NCI-H146 treated with DMSO at 0.1 percent for 48 hours (cell line): ENCODE measurements around the gene GLRX5.

Experiments used
- DNase-seq: peaks from one replicate; lab custom pipeline; 2025; ENCODE audit not compliant: unreplicated experiment; lab: John Stamatoyannopoulos, UW

Gene GLRX5

GRCh38 chr14:95515596-95516552, 19.0 kb upstream of the GLRX5 start:
- DNase-seq: peak; percentile 1

- no peak for DNase-seq
These were observed 18.2 kb upstream of the GLRX5 start, which contains the start of gene SYNE3 for GRCh38 chr14:95516554-95517181. TSS of gene SYNE3 (minus strand) at chr14:95516650. CDS start at chr14:95475821, 40,829 bp downstream.

- DNase-seq: peak; percentile 28
These were observed 16.7 kb upstream of the GLRX5 start for GRCh38 chr14:95518045-95518751.

- DNase-seq: no peak
These were observed 15.2 kb upstream of the GLRX5 start for GRCh38 chr14:95519699-95520098.

GRCh38 chr14:95520346-95520745, 14.5 kb upstream of the GLRX5 start:
- no peak for DNase-seq

DNA sequence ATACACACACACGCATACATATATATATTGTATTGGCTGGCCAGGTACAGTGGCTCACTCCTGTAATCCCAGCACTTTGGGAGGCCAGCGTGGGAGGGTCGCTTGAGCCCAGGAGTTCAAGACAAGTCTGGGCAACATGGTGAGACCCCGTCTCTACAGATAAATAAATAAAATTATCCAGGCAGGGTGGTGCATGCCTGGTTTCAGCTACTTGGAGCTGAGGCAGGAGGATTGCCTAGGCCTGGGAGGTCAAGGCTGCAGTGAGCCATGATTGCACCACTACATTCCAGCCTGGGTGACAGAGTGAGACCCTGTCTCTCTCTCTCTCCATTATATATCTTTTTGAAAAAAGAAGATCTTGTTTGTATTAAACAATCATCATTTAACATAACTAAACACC, 13.8 kb upstream of the GLRX5 start:
- DNase-seq: no peak

GRCh38 chr14:95522116-95522515, 12.7 kb upstream of the GLRX5 start:
- no peak for DNase-seq

DNA sequence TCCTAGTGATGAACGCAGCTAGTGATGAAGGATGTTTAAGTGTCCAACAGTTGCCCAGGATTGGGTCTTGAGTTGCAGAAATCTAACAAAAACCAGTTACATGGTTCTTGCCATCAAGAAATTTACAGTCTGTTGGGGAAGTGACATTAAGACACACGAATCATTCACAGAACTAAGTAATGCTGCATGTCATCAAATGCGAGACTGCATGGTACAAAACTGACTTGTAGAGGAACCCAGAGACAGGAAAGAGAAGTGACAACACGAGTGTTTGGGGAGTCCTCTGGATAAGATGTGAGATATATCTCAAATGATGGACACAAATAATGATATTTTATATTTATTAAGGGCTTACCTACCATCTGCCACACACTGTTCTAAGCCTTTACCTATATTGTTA, 12.3 kb upstream of the GLRX5 start:
- DNase-seq: no peak

DNA sequence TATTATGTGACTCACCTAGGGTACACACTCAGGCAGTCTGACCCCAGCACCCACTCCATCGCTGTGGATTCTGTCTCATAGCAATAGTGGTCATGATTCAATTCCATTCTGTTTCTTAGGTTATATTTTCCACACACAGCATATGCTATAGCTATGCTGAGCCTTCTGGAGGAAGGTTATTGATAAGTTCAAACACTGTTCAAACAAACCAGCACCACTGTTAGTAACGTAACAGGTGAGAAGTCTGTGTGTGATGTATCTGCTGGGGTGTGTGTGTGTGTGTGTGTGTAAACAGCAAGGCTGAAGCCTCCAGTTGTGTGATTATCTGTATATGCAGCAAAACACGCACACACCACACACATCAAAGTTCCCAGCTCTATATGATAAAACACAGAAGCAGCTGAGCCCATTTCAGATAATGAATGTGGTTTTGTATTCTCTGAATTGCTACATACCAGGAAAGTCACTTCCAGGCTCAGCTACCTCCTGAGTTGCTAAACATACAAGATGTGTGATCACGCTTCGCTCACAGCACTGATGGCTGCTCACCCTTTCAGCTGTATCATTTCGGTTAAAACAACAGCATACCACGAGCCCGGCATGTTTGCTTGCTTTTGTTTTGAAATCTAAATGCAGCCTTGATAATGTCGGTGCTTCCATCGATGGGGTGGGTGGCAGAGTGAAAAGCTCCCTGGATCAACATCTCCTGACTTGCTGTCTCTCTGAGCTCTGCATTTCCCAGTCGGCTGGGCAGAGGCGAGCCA, 11.6 kb upstream of the GLRX5 start:
- DNase-seq: no peak

DNA sequence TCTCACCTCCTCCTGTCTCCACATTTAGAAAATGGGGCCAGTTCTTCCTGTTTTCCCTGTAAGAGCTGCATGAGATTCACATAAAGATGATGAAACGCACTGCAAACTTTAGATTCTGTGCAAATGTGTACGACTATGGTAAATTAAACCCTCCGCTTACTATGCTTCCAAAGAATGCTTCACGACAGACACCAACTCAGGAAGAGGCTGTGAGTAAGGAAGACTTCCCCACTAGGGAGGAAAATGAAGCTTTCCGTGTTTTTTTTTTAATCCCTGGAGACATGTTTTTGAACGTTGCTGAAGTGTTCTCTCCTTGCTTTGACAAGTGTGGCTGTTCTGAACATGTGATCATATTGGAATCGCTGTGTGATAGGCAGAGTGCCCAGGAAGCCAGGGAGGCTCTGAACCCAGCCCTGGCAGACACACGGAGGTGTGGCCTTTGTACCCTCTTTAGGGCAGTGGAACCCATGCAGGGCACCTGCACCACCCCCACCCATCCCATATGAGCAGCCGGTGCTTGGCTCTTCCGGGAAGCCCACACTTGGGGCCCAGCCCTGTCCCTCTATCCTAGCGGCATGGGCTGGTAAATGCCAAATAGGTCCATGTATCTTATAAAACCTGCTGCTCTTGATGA, 10.9 kb upstream of the GLRX5 start:
- no peak for DNase-seq

GRCh38 chr14:95524706-95525512, 9.9 kb upstream of the GLRX5 start:
- no peak for DNase-seq

- DNase-seq: no peak
These were observed 8.9 kb upstream of the GLRX5 start for GRCh38 chr14:95525999-95526398.

- DNase-seq: no peak
These were observed 8.1 kb upstream of the GLRX5 start for GRCh38 chr14:95526483-95527386.

GRCh38 chr14:95527387-95528002, 7.4 kb upstream of the GLRX5 start:
- peak; percentile 17 for DNase-seq

DNA sequence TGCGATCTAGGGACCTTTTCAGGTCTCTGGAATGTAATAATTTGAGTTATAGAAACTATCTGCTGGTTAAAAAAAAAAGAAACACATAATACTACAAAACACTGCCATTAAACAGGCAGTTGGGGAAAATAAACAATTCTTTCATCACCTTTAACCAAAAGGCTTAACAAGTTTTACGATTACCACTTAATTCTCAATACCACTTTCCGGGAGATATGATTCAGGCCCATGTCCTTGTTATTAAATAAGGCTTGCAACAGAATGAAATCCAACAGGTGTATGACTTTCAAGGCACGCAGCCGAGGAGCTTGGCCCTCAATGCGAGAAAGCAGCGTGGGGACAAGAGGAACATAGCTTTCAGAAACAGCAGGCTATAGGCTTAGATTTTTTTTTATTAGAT, 5.6 kb upstream of the GLRX5 start:
- no peak for DNase-seq

DNA sequence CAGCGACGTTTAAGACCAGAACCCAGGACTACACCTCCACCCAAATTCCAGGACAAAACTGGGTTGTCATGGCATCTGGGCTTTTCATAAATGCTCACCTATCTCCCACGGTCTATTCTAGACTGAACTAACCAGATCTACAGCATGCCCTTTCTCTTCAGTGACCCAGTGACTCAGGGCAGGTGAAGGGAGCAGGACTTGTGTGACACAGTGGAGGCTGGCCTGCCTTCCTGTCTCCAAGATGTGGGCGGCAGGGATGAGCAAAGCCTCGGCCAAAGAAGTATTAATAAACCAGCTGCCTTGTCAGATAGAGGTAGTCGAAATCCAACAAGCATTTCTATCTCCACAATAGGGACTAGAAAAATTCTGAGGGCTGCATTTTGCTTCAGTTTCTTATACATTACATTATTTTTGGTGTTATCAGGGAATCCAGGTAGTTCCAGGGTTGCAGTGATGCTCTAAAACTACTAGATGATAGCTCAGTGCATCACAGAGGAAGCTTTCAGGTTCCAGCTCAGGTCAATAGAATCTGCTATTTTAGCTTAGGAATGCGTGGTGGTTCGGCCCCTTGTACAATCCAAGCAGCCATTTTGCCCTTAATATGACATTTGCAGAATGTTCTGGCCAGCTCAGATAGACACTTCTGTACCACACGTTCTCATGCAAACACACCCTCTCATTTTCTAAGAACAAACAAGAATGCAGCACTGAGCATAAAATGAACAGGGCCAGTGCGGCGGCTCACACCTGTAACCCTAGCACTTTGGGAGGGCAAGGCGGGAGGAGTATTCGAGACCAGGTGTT, 4.2 kb upstream of the GLRX5 start:
- no peak for DNase-seq

DNA sequence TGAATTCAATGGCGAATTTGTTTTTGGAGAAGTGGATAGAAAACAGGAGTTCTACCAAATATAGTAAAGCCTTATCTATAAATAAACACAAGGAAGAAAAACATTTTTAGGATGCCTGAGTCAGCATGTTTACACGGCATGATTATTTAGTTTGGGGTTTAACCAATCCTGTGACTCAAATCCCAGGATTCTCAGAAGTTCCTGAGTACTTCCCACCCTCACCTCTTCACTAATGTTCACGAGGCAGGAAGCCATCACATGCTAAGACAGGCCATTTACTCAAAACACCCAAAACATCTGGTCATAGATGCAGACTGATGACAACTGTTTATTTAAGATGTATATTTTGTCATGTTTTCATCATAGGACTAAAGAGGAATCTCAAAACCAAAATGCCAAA, 3.4 kb upstream of the GLRX5 start:
- no peak for DNase-seq
